Measurements from ENCODE around the gene FAM169A. TPM values are rescaled to one million over a fixed set of nuclear protein-coding genes. Genes with fewer than 3 reads are reported as not detected.

FAM169A gene
- total RNA-seq, 2 experiments from 2014 or later, result 13.3 to 14.7 TPM

- Mint-ChIP-seq H3K9me3 (no peaks in the 10 kb centered on the region), H3K4me3 (no peak overlapping the region), H3K27ac (no peak overlapping the region), H3K27me3 (no peaks in the 10 kb centered on the region), H3K36me3 (ENCODE audit: low read depth) (peaks cover 50% of the 10 kb centered on the region), H3K4me1 (ENCODE audit: low read depth) (no peaks in the 10 kb centered on the region)
- no peak for TF ChIP-seq CTCF (IDR thresholded peaks at IDR 0.05)
- Histone ChIP-seq H3K36me3 (ENCODE audit: insufficient read depth, low read length) (peaks cover 5% of the 10 kb centered on the region), H3K4me1 (ENCODE audit: insufficient read depth, low read length) (no peaks in the 10 kb centered on the region), H3K4me3 (ENCODE audit: low read length) (no peak overlapping the region), H3K27me3 (ENCODE audit: control insufficient read depth in 1 of 2, insufficient read depth in 2 of 2, low read length in 2 of 2) (no peaks in the 10 kb centered on the region), H3K27ac (ENCODE audit: low read depth in 1 of 2, low read length in 2 of 2) (no peak overlapping the region), H3K9me3 (ENCODE audit: control insufficient read depth in 1 of 2, insufficient read depth in 1 of 2, low read length in 2 of 2) (no peaks in the 10 kb centered on the region)
- intact Hi-C loops (cut with DNase I, micrococcal nuclease), result no loop called here
- CTCF ChIA-PET, result no interaction called here
- POLR2A ChIA-PET, result no interaction called here
- DNase-seq (no peak), ATAC-seq (ENCODE audit: poor library complexity) (no peak)
Observed at GRCh38 chr5:74787424-74787823, 78.8 kb downstream of the FAM169A start.

- intact Hi-C loops (cut with DNase I, micrococcal nuclease), result no loop called here
- H3K36me3 ChIP-seq (ENCODE audit: insufficient read depth, low read length), result peaks cover 5% of the 10 kb centered on the region
- ATAC-seq (ENCODE audit: poor library complexity) (no peak), DNase-seq (no peak)
- no peak overlapping the region for H3K27ac ChIP-seq (ENCODE audit: low read depth in 1 of 2, low read length in 2 of 2)
- no peaks in the 10 kb centered on the region for H3K9me3 Mint-ChIP-seq
- H3K4me1 ChIP-seq (ENCODE audit: insufficient read depth, low read length), result no peaks in the 10 kb centered on the region
- ChIA-PET POLR2A (no interaction called here), CTCF (no interaction called here)
- H3K4me3 ChIP-seq (ENCODE audit: low read length), result no peak overlapping the region
- no peak overlapping the region for H3K4me3 Mint-ChIP-seq
- H3K4me1 Mint-ChIP-seq (ENCODE audit: low read depth), result no peaks in the 10 kb centered on the region
- no peaks in the 10 kb centered on the region for H3K9me3 ChIP-seq (ENCODE audit: control insufficient read depth in 1 of 2, insufficient read depth in 1 of 2, low read length in 2 of 2)
- TF ChIP-seq CTCF (IDR thresholded peaks at IDR 0.05), result no peak
- H3K27me3 ChIP-seq (ENCODE audit: control insufficient read depth in 1 of 2, insufficient read depth in 2 of 2, low read length in 2 of 2), result no peaks in the 10 kb centered on the region
- H3K27me3 Mint-ChIP-seq, result no peaks in the 10 kb centered on the region
- no peak overlapping the region for H3K27ac Mint-ChIP-seq
- peaks cover 44% of the 10 kb centered on the region for H3K36me3 Mint-ChIP-seq (ENCODE audit: low read depth)
Observed at GRCh38 chr5:74786851-74787250, 79.3 kb downstream of the FAM169A start.

DNA sequence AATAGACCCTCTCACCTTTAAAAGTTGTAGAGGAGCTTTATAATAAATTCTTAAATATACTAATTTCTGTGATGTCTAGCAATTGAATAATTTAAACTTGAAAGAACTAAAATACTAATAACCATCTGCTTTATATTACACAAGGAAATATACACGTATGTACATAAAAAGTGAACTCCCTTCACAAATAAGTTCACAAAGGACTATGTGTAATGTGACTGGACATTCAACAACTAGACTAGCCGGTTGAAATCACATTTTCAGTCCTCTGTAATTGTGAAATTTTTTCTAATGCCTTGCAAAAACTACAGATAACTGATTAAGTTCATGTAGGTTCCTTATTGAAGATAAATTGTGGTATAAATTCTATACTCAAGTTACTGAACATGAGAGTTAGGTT is 87.6 kb downstream of the FAM169A start:
- H3K27me3 ChIP-seq (ENCODE audit: control insufficient read depth in 1 of 2, insufficient read depth in 2 of 2, low read length in 2 of 2), result no peaks in the 10 kb centered on the region
- ChIA-PET CTCF (no interaction called here), POLR2A (no interaction called here)
- no peak for ATAC-seq (ENCODE audit: poor library complexity)
- H3K36me3 ChIP-seq (ENCODE audit: insufficient read depth, low read length), result peaks cover 44% of the 10 kb centered on the region
- H3K4me3 Mint-ChIP-seq, result no peak overlapping the region
- H3K36me3 Mint-ChIP-seq (ENCODE audit: low read depth), result peaks cover 51% of the 10 kb centered on the region
- H3K27ac ChIP-seq (ENCODE audit: low read depth in 1 of 2, low read length in 2 of 2), result no peak overlapping the region
- TF ChIP-seq CTCF (IDR thresholded peaks at IDR 0.05), result no peak
- no peaks in the 10 kb centered on the region for H3K9me3 Mint-ChIP-seq
- H3K27ac Mint-ChIP-seq, result no peak overlapping the region
- no peaks in the 10 kb centered on the region for H3K4me1 ChIP-seq (ENCODE audit: insufficient read depth, low read length)
- DNase-seq, result no peak
- no peaks in the 10 kb centered on the region for H3K9me3 ChIP-seq (ENCODE audit: control insufficient read depth in 1 of 2, insufficient read depth in 1 of 2, low read length in 2 of 2)
- no peaks in the 10 kb centered on the region for H3K4me1 Mint-ChIP-seq (ENCODE audit: low read depth)
- no peak overlapping the region for H3K4me3 ChIP-seq (ENCODE audit: low read length)
- H3K27me3 Mint-ChIP-seq, result no peaks in the 10 kb centered on the region
- intact Hi-C loops (cut with DNase I, micrococcal nuclease), result no loop called here
